Upper lobe of left lung (tissue), 4 donors: ENCODE data around the gene PLXNA4.

ENCODE experiments used
- CTCF ChIP-seq, 6 experiments: fragments of 450-650 bp in 4 of 6; fragments of 200-600 bp in 2 of 6; sonication (generic) in 2 of 6; IDR thresholded peaks; one replicate each; pipeline ENCODE4 v1.5.1; 2016 to 2019; ENCODE audit warnings: antibody characterized with exemption in 6 of 6
- POLR2AphosphoS5 ChIP-seq, 2 donors: sonication (generic); formaldehyde crosslinking; IDR thresholded peaks; one replicate each; pipeline ENCODE4 v1.5.1; 2017; ENCODE audit warnings: antibody characterized with exemption in 2 of 2

- TF ChIP-seq CTCF (IDR thresholded peaks at IDR 0.05) (no peak), POLR2AphosphoS5 (IDR thresholded peaks at IDR 0.05) (no peak)
Measured at GRCh38 chr7:132580277-132580676, 4.0 kb upstream of the PLXNA4 start.
